A549 treated with GW870086 at 1 μM for 4 hours (cell line): ENCODE data around the gene RSRC1. TPM values are rescaled to one million over a fixed set of nuclear protein-coding genes. Genes with fewer than 3 reads are reported as not detected.

Experiments used
- total RNA-seq: library from RNA; stranded (reverse); fragments of 200-300 nt; extraction: Qiagen RNA extraction; gene quantifications from 5 replicates; pipeline ENCODE4 v1.2.3, GENCODE V29; 2022; ENCODE audit warnings: low read depth

RSRC1 gene, protein sequence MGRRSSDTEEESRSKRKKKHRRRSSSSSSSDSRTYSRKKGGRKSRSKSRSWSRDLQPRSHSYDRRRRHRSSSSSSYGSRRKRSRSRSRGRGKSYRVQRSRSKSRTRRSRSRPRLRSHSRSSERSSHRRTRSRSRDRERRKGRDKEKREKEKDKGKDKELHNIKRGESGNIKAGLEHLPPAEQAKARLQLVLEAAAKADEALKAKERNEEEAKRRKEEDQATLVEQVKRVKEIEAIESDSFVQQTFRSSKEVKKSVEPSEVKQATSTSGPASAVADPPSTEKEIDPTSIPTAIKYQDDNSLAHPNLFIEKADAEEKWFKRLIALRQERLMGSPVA
- total RNA-seq: 21.3 to 31.6 TPM (median 28.3 TPM) in 5 replicates

DNA sequence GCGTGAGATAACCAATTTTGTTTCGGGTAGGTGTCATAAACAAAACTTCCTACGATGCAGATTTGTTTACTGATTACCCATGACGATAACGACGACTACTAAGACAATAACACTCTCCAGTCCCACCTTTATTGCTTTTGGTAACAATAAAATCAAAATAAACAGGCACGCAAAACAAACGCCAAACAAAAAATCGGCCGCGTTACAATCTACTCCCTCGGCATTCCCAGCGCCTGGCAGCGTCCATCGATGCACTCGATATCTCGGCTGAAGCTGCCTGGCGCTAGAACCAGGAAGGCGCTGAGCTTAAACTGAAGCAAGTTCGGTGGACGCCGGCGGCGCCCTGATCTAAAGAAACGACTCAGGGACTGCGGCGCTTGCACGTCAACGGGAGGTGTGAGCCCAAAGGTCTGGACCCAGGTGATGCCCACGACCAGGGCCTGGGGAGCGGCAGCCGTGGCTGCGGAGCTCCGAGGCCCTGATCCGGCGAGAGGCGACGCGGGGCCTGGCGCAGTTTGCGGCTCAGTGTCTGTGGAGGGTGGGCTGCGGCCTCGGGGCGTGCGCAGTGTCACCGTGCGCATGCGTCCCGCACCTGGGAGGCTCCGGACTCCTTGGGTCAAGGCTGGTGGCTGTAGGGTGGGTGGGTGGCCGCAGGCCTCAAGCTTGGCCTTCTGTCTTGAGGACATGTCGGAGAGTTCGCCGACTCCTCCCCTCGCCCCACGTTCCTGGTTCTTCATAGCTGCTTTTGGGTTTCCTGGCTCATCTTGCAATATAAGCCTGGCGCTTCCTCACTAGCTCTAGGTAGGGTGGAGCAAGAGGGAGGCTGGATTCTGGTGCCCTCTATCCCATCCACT, at the start of gene RSRC1:
RSRC1 (plus strand) TSS at position 286 of the 854 bp plus-strand sequence. CDS start 12,016 bp downstream, outside the sequence.

DNA sequence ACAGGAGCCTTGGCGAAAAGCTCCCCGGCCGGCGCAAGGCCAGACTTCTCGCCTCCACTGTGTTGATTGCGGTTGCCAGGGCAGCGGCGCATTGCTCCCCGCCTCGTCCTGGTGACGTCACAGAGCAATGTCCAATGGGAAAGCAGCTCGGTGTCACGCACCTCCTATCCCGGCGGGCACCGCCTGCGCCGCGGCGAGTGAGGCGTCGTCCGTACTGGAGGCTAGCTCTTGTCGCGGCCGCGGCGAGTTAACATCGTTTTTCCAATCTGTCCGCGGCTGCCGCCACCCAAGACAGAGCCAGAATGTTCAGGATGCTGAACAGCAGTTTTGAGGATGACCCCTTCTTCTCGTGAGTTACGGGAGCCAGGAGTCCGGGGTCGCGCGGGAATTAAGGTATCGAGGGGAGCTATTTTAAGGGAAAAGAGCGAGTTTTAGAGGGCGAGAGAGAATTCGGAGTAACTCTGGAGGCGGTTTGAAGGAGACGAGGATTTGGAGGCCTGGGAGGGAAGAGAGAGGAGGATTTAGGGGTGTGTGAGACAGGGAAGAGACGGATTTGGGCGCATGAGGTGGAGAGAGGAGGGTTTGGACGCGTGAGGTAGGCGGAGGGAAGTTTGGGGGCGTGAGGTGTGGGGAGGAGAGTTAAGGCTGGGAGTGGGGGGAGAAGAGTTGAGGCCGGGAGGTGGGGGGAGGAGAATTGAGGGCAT, 461.3 kb downstream of the RSRC1 start, which contains the start of gene MLF1:
MLF1 (plus strand) TSS at position 196 of the 704 bp plus-strand sequence; CDS start at position 303, 107 bp downstream.

Other genes with a start within 250 kb of the RSRC1 start
- gene SHOX2, start 3.7 kb upstream of the RSRC1 start, total RNA-seq: 1.1 to 2.0 TPM (median 1.2 TPM) in 5 replicates